ENCODE measurements around the gene ZC3H18.

Gene ZC3H18

DNA sequence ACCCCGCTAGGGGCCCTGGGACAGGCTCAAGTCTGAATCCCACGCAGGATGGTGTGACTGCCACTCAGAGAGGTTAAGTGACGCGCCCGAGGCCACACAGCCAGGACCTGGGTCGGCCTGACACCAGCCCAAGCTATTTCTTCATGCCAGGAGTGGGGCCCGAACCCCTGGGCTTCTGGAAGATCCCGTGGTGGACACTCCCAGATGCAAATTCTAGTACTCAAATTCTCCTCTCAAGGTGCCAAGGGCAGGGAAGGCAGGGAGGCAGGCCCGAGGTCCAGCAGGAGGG is 73.4 kb downstream of the ZC3H18 start:
- H3K9ac ChIP-seq (ENCODE audit: low read length) = no peak overlapping the region
- H3K18ac ChIP-seq (ENCODE audit: low read length) = no peak overlapping the region
- H3K36me3 ChIP-seq (ENCODE audit: control insufficient read depth, insufficient read depth, low read length) = no peaks in the 10 kb centered on the region
- no peak overlapping the region for H2BK5ac ChIP-seq (ENCODE audit: low read length)
- H2BK15ac ChIP-seq (replicated peaks; ENCODE audit: low read depth) = no peak overlapping the region
- H3K79me2 ChIP-seq (ENCODE audit: control insufficient read depth, insufficient read depth, low read length) = no peaks in the 10 kb centered on the region
- H3K4me3 ChIP-seq (ENCODE audit: low read length) = no peak overlapping the region
- DNase-seq = no peak
- H3K27me3 ChIP-seq (ENCODE audit: insufficient read depth, low read length, poor library complexity) = peaks cover 7% of the 10 kb centered on the region
- no peaks in the 10 kb centered on the region for H3K79me1 ChIP-seq (ENCODE audit: low read length)
- H4K8ac ChIP-seq (ENCODE audit: low read depth, low read length) = no peak overlapping the region
- WGBS (ENCODE audit: extremely low coverage, insufficient coverage, low lambda C conversion rate) = no CpG with 5 or more reads among the region's 9 CpGs
- no peak overlapping the region for H3K4ac ChIP-seq (ENCODE audit: low read depth, low read length)
- H3K27ac ChIP-seq (ENCODE audit: low read depth, low read length) = no peak overlapping the region
- no peak overlapping the region for H3K56ac ChIP-seq (ENCODE audit: low read length)
- H4K5ac ChIP-seq (ENCODE audit: low read length) = no peak overlapping the region
- H2AK5ac ChIP-seq (ENCODE audit: low read length) = no peak overlapping the region
- no peak overlapping the region for H3K4me2 ChIP-seq (ENCODE audit: low read length)
- H3K4me1 ChIP-seq (ENCODE audit: control insufficient read depth, low read depth, low read length) = no peaks in the 10 kb centered on the region
- no peak overlapping the region for H3K23ac ChIP-seq (ENCODE audit: low read length)
- no peak overlapping the region for H2BK120ac ChIP-seq (ENCODE audit: low read depth, low read length)

DNA sequence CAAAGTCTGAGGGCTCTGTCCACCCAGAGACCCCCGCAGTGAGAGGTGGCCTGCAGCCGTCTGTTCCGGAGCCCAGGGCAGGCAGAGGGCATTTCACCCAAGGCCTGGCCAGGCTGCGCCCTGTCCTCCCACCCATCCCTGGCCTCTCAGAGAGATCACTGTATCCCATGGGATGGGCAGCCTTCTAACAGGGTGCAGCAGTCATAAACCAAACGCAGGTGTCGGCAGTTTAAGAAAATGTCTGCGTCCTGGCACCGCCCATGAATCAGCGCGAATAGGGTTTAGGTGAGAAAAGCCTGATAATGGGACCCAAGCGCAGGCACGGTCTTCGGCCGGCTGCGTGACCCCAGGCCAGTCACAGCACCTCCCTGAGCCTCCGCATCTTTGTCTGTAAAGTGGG is 75.3 kb downstream of the ZC3H18 start:
- no peak overlapping the region for H2AK5ac ChIP-seq (ENCODE audit: low read length)
- no peak overlapping the region for H3K4ac ChIP-seq (ENCODE audit: low read depth, low read length)
- H3K18ac ChIP-seq (ENCODE audit: low read length) = no peak overlapping the region
- no peaks in the 10 kb centered on the region for H3K36me3 ChIP-seq (ENCODE audit: control insufficient read depth, insufficient read depth, low read length)
- H3K27ac ChIP-seq (ENCODE audit: low read depth, low read length) = no peak overlapping the region
- no peak overlapping the region for H3K56ac ChIP-seq (ENCODE audit: low read length)
- no peak overlapping the region for H3K4me2 ChIP-seq (ENCODE audit: low read length)
- no peak overlapping the region for H2BK120ac ChIP-seq (ENCODE audit: low read depth, low read length)
- H2BK5ac ChIP-seq (ENCODE audit: low read length) = no peak overlapping the region
- H4K5ac ChIP-seq (ENCODE audit: low read length) = no peak overlapping the region
- peaks cover 1% of the 10 kb centered on the region for H3K79me1 ChIP-seq (ENCODE audit: low read length)
- H3K27me3 ChIP-seq (ENCODE audit: insufficient read depth, low read length, poor library complexity) = no peaks in the 10 kb centered on the region
- no peak overlapping the region for H4K8ac ChIP-seq (ENCODE audit: low read depth, low read length)
- no peak overlapping the region for H3K4me3 ChIP-seq (ENCODE audit: low read length)
- no peaks in the 10 kb centered on the region for H3K4me1 ChIP-seq (ENCODE audit: control insufficient read depth, low read depth, low read length)
- no peak overlapping the region for H2BK15ac ChIP-seq (replicated peaks; ENCODE audit: low read depth)
- H3K79me2 ChIP-seq (ENCODE audit: control insufficient read depth, insufficient read depth, low read length) = no peaks in the 10 kb centered on the region
- no peak for DNase-seq
- WGBS (ENCODE audit: extremely low coverage, insufficient coverage, low lambda C conversion rate) = no CpG with 5 or more reads among the region's 16 CpGs
- H3K9ac ChIP-seq (ENCODE audit: low read length) = no peak overlapping the region
- no peak overlapping the region for H3K23ac ChIP-seq (ENCODE audit: low read length)

DNA sequence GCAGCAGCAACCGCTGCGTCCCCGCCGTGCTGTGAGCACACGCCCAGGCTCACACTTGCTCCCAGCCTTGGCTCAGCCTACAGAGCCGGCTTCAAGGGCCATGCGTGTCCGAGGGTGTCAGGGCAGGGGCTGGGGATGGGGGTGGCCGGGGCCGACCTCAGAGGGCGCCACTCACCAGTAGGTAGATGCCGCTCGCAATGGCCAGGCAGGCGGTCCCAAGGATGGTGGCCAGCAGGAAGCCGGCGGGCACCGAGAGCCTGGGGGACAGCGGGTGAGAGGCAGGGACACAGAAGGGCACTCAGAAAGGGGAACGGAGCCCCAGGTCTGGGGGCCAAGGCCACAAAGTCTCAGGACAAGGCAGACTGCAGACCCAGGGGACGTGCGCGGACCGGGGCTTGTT is 75.7 kb downstream of the ZC3H18 start:
- Histone ChIP-seq H3K9ac (ENCODE audit: low read length) (no peak overlapping the region), H3K4ac (ENCODE audit: low read depth, low read length) (no peak overlapping the region), H3K4me2 (ENCODE audit: low read length) (no peak overlapping the region), H3K27ac (ENCODE audit: low read depth, low read length) (no peak overlapping the region), H2BK5ac (ENCODE audit: low read length) (no peak overlapping the region), H3K23ac (ENCODE audit: low read length) (no peak overlapping the region), H3K36me3 (ENCODE audit: control insufficient read depth, insufficient read depth, low read length) (no peaks in the 10 kb centered on the region), H3K4me1 (ENCODE audit: control insufficient read depth, low read depth, low read length) (no peaks in the 10 kb centered on the region), H4K5ac (ENCODE audit: low read length) (no peak overlapping the region), H4K8ac (ENCODE audit: low read depth, low read length) (no peak overlapping the region), H3K27me3 (ENCODE audit: insufficient read depth, low read length, poor library complexity) (no peaks in the 10 kb centered on the region), H3K79me2 (ENCODE audit: control insufficient read depth, insufficient read depth, low read length) (no peaks in the 10 kb centered on the region), H3K18ac (ENCODE audit: low read length) (no peak overlapping the region), H3K79me1 (ENCODE audit: low read length) (peaks cover 1% of the 10 kb centered on the region), H2AK5ac (ENCODE audit: low read length) (no peak overlapping the region), H2BK120ac (ENCODE audit: low read depth, low read length) (no peak overlapping the region), H3K4me3 (ENCODE audit: low read length) (no peak overlapping the region), H3K56ac (ENCODE audit: low read length) (no peak overlapping the region), H2BK15ac (replicated peaks; ENCODE audit: low read depth) (no peak overlapping the region)
- no peak for DNase-seq
- WGBS (ENCODE audit: extremely low coverage, insufficient coverage, low lambda C conversion rate) = no CpG with 5 or more reads among the region's 23 CpGs

DNA sequence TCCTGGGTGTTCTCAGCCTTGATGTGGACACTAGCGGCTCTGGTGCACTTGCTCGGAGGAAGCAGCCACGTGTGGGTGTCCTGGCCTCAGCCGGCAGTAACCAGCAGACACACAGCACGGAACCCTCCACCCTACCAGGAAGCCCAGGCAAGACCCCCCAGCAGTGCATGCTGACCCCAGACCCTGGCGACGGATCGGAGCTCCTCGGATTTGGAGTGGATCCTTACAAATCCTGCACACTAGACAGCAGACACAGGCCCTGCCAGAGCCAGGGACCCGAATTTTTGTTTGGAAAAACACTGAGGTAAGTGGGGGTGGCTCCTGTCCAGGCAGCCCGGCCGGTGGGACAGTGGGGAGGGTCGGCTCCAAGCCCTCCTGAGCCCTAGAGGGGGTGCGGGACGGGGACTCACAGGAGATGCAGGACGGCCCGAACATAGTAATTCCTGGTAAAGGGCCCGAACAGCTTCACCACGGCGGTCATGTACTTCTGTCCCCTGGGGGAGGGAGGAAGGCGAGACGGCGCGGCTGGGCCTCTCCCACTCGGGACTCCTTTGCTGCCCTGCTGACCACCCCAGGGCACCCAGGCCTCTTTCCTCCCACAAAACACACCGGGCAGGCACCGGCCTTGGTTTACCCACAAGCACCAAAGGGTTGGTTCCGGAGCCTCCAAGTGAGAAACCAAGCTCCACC is 76.3 kb downstream of the ZC3H18 start:
- no peak for DNase-seq
- no CpG with 5 or more reads among the region's 28 CpGs for WGBS (ENCODE audit: extremely low coverage, insufficient coverage, low lambda C conversion rate)
- H4K8ac ChIP-seq (ENCODE audit: low read depth, low read length) = no peak overlapping the region
- H3K27ac ChIP-seq (ENCODE audit: low read depth, low read length) = no peak overlapping the region
- H3K4ac ChIP-seq (ENCODE audit: low read depth, low read length) = no peak overlapping the region
- no peak overlapping the region for H2AK5ac ChIP-seq (ENCODE audit: low read length)
- peaks cover 1% of the 10 kb centered on the region for H3K79me1 ChIP-seq (ENCODE audit: low read length)
- no peak overlapping the region for H2BK15ac ChIP-seq (replicated peaks; ENCODE audit: low read depth)
- no peak overlapping the region for H3K56ac ChIP-seq (ENCODE audit: low read length)
- no peak overlapping the region for H3K23ac ChIP-seq (ENCODE audit: low read length)
- H3K9ac ChIP-seq (ENCODE audit: low read length) = no peak overlapping the region
- H2BK5ac ChIP-seq (ENCODE audit: low read length) = no peak overlapping the region
- H3K4me2 ChIP-seq (ENCODE audit: low read length) = no peak overlapping the region
- no peak overlapping the region for H3K4me3 ChIP-seq (ENCODE audit: low read length)
- H2BK120ac ChIP-seq (ENCODE audit: low read depth, low read length) = no peak overlapping the region
- H3K18ac ChIP-seq (ENCODE audit: low read length) = no peak overlapping the region
- H3K27me3 ChIP-seq (ENCODE audit: insufficient read depth, low read length, poor library complexity) = no peaks in the 10 kb centered on the region
- H3K36me3 ChIP-seq (ENCODE audit: control insufficient read depth, insufficient read depth, low read length) = no peaks in the 10 kb centered on the region
- H3K4me1 ChIP-seq (ENCODE audit: control insufficient read depth, low read depth, low read length) = peaks cover 3% of the 10 kb centered on the region
- H3K79me2 ChIP-seq (ENCODE audit: control insufficient read depth, insufficient read depth, low read length) = no peaks in the 10 kb centered on the region
- no peak overlapping the region for H4K5ac ChIP-seq (ENCODE audit: low read length)

DNA sequence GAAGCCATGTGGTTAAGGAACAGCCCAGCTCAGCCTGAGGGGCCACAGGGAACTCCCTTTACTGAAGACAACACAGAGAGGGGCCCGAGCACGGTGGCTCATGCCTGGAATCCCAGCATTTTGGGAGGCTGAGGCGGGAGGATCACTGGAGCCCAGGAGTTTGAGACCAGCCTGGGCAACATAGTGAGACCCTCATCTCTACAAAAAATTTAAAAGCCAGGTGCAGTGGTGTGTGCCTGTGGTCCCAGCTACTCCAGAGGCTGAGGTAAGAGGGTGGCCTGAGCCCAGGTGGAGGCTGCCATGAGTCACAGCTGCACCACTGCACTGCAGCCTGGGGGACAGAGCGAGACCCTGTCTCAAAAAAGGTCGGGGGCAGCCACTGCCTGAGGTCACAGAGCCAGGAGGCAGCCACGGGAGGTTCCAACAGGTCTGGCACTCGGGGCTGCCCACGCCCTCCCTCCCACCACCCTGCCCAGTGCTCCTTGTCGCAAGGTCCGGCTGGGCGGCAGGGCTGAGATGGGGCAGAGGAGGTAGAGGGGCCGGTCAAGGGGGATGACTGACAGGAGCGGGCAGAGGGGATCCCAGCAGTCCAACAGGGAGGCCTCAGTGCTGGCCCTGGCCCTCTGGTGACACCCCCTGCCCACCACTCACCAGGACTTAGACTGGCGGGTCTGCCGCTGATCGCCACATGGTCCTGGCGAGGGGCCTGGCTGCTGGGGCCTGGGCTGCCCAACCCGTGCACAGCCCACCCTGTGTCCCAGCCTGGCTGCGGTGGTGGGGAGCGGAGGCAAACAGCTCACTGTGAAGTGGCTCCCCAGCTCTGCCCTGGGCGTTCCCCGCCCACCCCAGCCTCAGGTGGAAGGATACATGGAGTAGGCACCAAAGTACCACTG is 77.2 kb downstream of the ZC3H18 start:
- Histone ChIP-seq H3K27ac (ENCODE audit: low read depth, low read length) (no peak overlapping the region), H3K36me3 (ENCODE audit: control insufficient read depth, insufficient read depth, low read length) (no peaks in the 10 kb centered on the region), H4K5ac (ENCODE audit: low read length) (no peak overlapping the region), H2BK120ac (ENCODE audit: low read depth, low read length) (no peak overlapping the region), H3K23ac (ENCODE audit: low read length) (no peak overlapping the region), H2BK5ac (ENCODE audit: low read length) (no peak overlapping the region), H3K4me3 (ENCODE audit: low read length) (no peak overlapping the region), H4K8ac (ENCODE audit: low read depth, low read length) (no peak overlapping the region), H3K79me1 (ENCODE audit: low read length) (peaks cover 1% of the 10 kb centered on the region), H2BK15ac (replicated peaks; ENCODE audit: low read depth) (no peak overlapping the region), H3K18ac (ENCODE audit: low read length) (no peak overlapping the region), H3K79me2 (ENCODE audit: control insufficient read depth, insufficient read depth, low read length) (no peaks in the 10 kb centered on the region), H3K4ac (ENCODE audit: low read depth, low read length) (no peak overlapping the region), H3K9ac (ENCODE audit: low read length) (no peak overlapping the region), H3K56ac (ENCODE audit: low read length) (no peak overlapping the region), H3K4me2 (ENCODE audit: low read length) (no peak overlapping the region), H3K27me3 (ENCODE audit: insufficient read depth, low read length, poor library complexity) (no peaks in the 10 kb centered on the region), H3K4me1 (ENCODE audit: control insufficient read depth, low read depth, low read length) (peaks cover 3% of the 10 kb centered on the region), H2AK5ac (ENCODE audit: low read length) (no peak overlapping the region)
- no CpG with 5 or more reads among the region's 22 CpGs for WGBS (ENCODE audit: extremely low coverage, insufficient coverage, low lambda C conversion rate)
- DNase-seq = no peak
